K562 (cell line): ENCODE results near the gene FBL. TPM values are rescaled to one million over a fixed set of nuclear protein-coding genes. Genes with fewer than 3 reads are reported as not detected.

Experiments
- BMI1 ChIP-seq: fragments of 150-350 bp; IDR thresholded peaks from 2 replicates; pipeline ENCODE4 v1.6.1; 2014; ENCODE audit warnings: low read length
- BRD9 ChIP-seq: fragments of 450-650 bp; IDR thresholded peaks from 2 replicates; pipeline ENCODE4 v1.6.1; 2018; ENCODE audit warnings: low read depth; ENCODE audit not compliant: partially characterized antibody
- CC2D1A ChIP-seq: fragments of 450-650 bp; IDR thresholded peaks from 2 replicates; pipeline ENCODE4 v1.6.1; 2017; ENCODE audit warnings: mild to moderate bottlenecking
- HDGF ChIP-seq: fragments of 450-650 bp; IDR thresholded peaks from 2 replicates; pipeline ENCODE4 v1.6.1; 2016
- KLF13 ChIP-seq: fragments of 450-650 bp; IDR thresholded peaks from 2 replicates; pipeline ENCODE4 v1.6.1; 2016; ENCODE audit warnings: missing genetic modification characterization, low read depth, mild to moderate bottlenecking, missing compliant biosample characterization, moderate library complexity, borderline replicate concordance
- MECOM ChIP-seq: fragments of 250-450 bp; sonication (Bioruptor Pico); IDR thresholded peaks from 2 replicates; pipeline ENCODE4 v1.8.0; 2022; ENCODE audit warnings: inconsistent platforms
- MTA3 ChIP-seq: fragments of 450-650 bp; formaldehyde crosslinking; IDR thresholded peaks from 2 replicates; pipeline ENCODE4 v1.6.1; 2017; ENCODE audit warnings: mild to moderate bottlenecking, borderline replicate concordance
- SMAD1 ChIP-seq: fragments of 150-350 bp; IDR thresholded peaks from 2 replicates; pipeline ENCODE4 v1.6.1; 2014; ENCODE audit warnings: low read length, low read depth; ENCODE audit not compliant: partially characterized antibody
- TRIM25 ChIP-seq: fragments of 450-650 bp; IDR thresholded peaks from 2 replicates; pipeline ENCODE4 v1.7.0; 2016; ENCODE audit warnings: borderline replicate concordance
- ZEB2 ChIP-seq: fragments of 450-650 bp; IDR thresholded peaks from 2 replicates; pipeline ENCODE4 v1.6.1; 2016
- ZNF12 ChIP-seq: sonication (generic); formaldehyde crosslinking; IDR thresholded peaks from 2 replicates; pipeline ENCODE4 v1.4.0; 2020; ENCODE audit warnings: mild to moderate bottlenecking, missing genetic modification reagents
- ZNF165 ChIP-seq: fragments of 250-450 bp; sonication (Bioruptor Pico); IDR thresholded peaks from 2 replicates; pipeline ENCODE4 v1.4.0; 2020; ENCODE audit warnings: borderline replicate concordance
- ZNF174 ChIP-seq: fragments of 250-450 bp; sonication (Bioruptor Pico); IDR thresholded peaks from 2 replicates; pipeline ENCODE4 v1.4.0; 2020; ENCODE audit warnings: mild to moderate bottlenecking
- ZNF212 ChIP-seq: fragments of 450-650 bp; formaldehyde crosslinking; IDR thresholded peaks from 2 replicates; pipeline ENCODE4 v1.4.0; 2020; ENCODE audit warnings: mild to moderate bottlenecking
- ZNF639 ChIP-seq, 2 experiments: fragments of 200-800 bp in 1 of 2; sonication (Bioruptor generic) in 1 of 2; sonication (generic) in 1 of 2; formaldehyde crosslinking in 1 of 2; IDR thresholded peaks in 1 of 2; conservative IDR thresholded peaks in 1 of 2; 2 replicates each; pipeline versions ENCODE4 v1.5.0 to v1.6.1; 2016 to 2020; ENCODE audit warnings: missing compliant biosample characterization in 1 of 2, missing genetic modification characterization in 1 of 2, missing genetic modification reagents in 1 of 2
- ZNF76 ChIP-seq: fragments of 250-450 bp; sonication (Bioruptor Pico); IDR thresholded peaks from 2 replicates; pipeline ENCODE4 v1.4.0; 2020; ENCODE audit warnings: mild to moderate bottlenecking, moderate library complexity, borderline replicate concordance
- polyA plus RNA-seq, 8 experiments: library from polyadenylated mRNA; depleted of rRNA in 4 of 8; stranded (reverse) in 5 of 8; unstranded in 3 of 8; fragments of >200 nt; fragmentation: Nextera tagmentation in 2 of 8; fragmentation: Illumina TruSeq in 1 of 8; extraction: Ambion mirVana in 2 of 8; extraction: Trizol in 1 of 8; gene quantifications; 2 replicates each; pipeline versions ENCODE4 v1.2.1 to v1.2.3, GENCODE V29; 2011 to 2014; ENCODE audit warnings: inconsistent platforms in 1 of 8, missing spikeins in 1 of 8
- total RNA-seq, 7 experiments: library from RNA; depleted of rRNA in 6 of 7; stranded (reverse); fragments of >200 nt in 6 of 7; fragmentation: Illumina TruSeq in 2 of 7; extraction: Trizol in 2 of 7; gene quantifications; 2 replicates each; pipeline versions ENCODE4 v1.2.1 to v1.2.3, GENCODE V29; 2011 to 2021; ENCODE audit warnings: low replicate concordance in 1 of 7
- TF ChIP-seq, protein P1 (sequence below): fragments of 250-450 bp; sonication (Bioruptor Pico); IDR thresholded peaks from 2 replicates; pipeline ENCODE4 v1.5.1; 2021; ENCODE audit warnings: mild to moderate bottlenecking
- TF ChIP-seq, protein P2 (sequence below): sonication (generic); formaldehyde crosslinking; IDR thresholded peaks from 2 replicates; pipeline ENCODE4 v1.9.0; 2022; ENCODE audit warnings: mild to moderate bottlenecking, missing genetic modification reagents
- TF ChIP-seq, protein P3 (sequence below): fragments of 250-450 bp; sonication (Bioruptor Pico); IDR thresholded peaks from 2 replicates; pipeline ENCODE4 v1.8.0; 2022; ENCODE audit warnings: moderate library complexity, mild to moderate bottlenecking, inconsistent platforms
- TF ChIP-seq, protein P4 (sequence below): fragments of 200-400 bp; formaldehyde crosslinking; IDR thresholded peaks from 2 replicates; pipeline ENCODE4 v1.6.1; 2017; ENCODE audit warnings: mild to moderate bottlenecking, low read depth, low read length, moderate library complexity

FBL gene
- total and polyA plus RNA-seq, 9 of the 15 experiments (the other 6 are each of a cell fraction or from before 2014, with no cell fraction given): 201 to 1,696 (median 696) TPM

DNA sequence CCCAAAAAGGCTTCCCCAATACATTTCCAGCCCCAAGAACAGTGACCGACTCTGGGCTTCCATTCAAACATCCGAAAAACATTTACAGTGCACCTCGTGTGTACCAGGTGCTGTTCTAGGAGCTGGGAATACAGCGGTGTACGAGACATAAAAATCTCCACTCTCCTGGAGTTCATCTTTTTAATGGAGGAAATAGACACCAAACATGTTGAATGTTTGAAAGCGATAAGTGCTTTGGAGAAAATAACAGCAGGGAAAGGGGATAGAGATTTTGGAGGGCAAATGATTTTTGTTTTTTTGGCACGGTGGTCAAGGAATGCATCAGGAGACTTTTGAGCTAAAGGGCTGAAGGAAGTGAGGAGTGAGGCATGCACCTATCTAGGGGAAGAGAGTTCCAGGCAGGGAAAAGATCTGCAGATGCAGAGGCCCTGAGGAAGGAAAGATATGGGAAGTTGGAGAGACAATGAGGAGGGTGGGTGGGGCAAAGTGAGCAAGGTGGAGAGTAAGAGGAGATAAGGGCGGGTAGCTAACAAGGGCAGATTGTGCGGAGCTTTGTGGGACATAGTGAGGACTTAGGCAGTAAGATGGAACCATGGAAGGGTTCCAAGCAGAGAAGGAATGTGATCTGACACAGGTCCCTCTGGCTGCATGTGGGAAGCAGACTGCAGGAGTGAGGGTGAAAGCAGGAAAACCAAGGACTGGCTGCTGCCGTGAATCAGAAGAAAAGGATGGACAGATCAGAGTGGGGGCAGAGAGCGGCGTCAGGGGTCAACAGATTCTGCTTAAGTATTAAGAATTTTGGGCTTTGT lies 703 bp upstream of the FBL start (continued):
- TF ChIP-seq TRIM25: peak; percentile 38; the same call in 1 of the 2 replicates
- no peak for TF ChIP-seq SMAD1
- TF ChIP-seq, protein P1, sequence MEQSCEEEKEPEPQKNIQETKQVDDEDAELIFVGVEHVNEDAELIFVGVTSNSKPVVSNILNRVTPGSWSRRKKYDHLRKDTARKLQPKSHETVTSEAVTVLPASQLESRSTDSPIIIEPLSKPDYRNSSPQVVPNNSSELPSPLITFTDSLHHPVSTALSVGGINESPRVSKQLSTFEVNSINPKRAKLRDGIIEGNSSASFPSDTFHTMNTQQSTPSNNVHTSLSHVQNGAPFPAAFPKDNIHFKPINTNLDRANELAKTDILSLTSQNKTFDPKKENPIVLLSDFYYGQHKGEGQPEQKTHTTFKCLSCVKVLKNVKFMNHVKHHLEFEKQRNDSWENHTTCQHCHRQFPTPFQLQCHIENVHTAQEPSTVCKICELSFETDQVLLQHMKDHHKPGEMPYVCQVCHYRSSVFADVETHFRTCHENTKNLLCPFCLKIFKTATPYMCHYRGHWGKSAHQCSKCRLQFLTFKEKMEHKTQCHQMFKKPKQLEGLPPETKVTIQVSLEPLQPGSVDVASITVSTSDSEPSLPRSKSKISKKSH (CRISPR knock-in tag): no peak
- no peak for TF ChIP-seq ZNF174
- TF ChIP-seq, protein P2, sequence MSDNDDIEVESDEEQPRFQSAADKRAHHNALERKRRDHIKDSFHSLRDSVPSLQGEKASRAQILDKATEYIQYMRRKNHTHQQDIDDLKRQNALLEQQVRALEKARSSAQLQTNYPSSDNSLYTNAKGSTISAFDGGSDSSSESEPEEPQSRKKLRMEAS (CRISPR knock-in tag): no peak
- TF ChIP-seq BRD9: peak; percentile 38
- TF ChIP-seq ZNF76 (CRISPR knock-in tag): no peak
- no peak for TF ChIP-seq KLF13 (tag)
- TF ChIP-seq ZNF165 (CRISPR knock-in tag): no peak
- no peak for TF ChIP-seq HDGF
- TF ChIP-seq, protein P3, sequence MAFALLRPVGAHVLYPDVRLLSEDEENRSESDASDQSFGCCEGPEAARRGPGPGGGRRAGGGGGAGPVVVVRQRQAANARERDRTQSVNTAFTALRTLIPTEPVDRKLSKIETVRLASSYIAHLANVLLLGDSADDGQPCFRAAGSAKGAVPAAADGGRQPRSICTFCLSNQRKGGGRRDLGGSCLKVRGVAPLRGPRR (CRISPR knock-in tag): no peak
- no peak for TF ChIP-seq ZNF212 (CRISPR knock-in tag)
- TF ChIP-seq, protein P4, sequence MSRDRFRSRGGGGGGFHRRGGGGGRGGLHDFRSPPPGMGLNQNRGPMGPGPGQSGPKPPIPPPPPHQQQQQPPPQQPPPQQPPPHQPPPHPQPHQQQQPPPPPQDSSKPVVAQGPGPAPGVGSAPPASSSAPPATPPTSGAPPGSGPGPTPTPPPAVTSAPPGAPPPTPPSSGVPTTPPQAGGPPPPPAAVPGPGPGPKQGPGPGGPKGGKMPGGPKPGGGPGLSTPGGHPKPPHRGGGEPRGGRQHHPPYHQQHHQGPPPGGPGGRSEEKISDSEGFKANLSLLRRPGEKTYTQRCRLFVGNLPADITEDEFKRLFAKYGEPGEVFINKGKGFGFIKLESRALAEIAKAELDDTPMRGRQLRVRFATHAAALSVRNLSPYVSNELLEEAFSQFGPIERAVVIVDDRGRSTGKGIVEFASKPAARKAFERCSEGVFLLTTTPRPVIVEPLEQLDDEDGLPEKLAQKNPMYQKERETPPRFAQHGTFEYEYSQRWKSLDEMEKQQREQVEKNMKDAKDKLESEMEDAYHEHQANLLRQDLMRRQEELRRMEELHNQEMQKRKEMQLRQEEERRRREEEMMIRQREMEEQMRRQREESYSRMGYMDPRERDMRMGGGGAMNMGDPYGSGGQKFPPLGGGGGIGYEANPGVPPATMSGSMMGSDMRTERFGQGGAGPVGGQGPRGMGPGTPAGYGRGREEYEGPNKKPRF: no peak
- no peak for TF ChIP-seq ZNF12 (CRISPR knock-in tag)
- TF ChIP-seq CC2D1A: peak; percentile 47; the same call in 1 of the 2 replicates
- TF ChIP-seq MECOM (CRISPR knock-in tag): no peak
- TF ChIP-seq MTA3: no peak
- TF ChIP-seq ZEB2: peak; percentile 93
- no peak for TF ChIP-seq BMI1
- TF ChIP-seq ZNF639 (CRISPR knock-in tag; conservative IDR thresholded peaks at IDR 0.05 in 1 of 2, IDR thresholded peaks at IDR 0.05 in 1 of 2): peak in 1 of 2 experiments; percentile 43; a peak in 1 of 4 replicates
